Measurements from ENCODE around the gene XPO1.
"Not testable (repeated sequence)": the region's sequence is repeated elsewhere in the genome, so short reads cannot be mapped to it uniquely, and the experiment has no call there.

XPO1 gene

DNA sequence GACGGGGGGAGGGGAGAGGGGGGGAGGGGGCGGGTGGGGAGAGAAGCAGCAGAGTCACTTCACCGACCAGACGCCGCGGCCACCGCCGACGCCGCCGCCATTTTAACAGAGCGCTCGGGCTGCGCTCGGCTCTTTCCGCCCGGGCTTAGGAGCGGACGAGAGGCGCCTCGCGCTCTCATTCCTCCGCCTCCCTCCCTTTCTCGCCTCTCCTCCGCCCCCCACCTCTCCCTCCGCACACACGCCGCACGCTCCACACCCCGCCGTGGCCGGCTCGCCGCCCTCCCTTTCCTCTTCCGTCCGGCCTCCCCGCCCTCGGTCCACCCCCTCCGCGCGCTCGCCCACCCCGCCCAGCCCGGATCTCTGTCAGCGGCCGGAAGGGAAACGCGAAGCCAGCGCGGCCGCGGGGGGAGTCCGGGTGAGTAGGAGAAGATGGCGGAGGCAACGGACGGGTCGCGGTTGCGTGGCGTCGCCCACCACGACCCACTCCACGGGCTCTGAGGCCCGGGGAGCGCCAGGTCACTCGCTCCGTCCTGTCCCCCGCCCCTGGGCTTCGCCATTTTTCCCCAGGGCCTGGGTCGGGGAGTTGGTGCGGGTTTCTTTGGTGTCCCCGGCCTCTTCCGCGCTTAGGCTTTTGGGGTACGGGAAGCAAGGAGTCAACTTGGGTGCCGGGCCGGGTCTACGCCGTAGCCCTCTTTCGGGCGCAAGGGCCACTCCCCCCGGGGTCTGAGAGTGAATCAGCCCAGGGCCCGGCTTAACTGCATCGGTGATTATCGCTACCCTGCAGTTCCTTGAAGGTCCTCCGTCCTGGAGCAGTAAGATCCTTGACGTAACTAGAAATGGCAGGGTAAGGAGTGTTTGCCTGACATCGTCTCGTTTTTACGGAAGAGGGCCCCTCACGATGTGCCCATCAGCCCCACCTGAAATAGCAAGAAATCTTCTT lies 66.9 kb downstream of the XPO1 start, which contains the start of gene USP34:
USP34 (minus strand) TSS at position 123 of the 940 bp plus-strand sequence. CDS start 395 bp downstream, outside the sequence.
- H3K4me3 ChIP-seq (ENCODE audit: low read length), result peak within 1 kb of the TSS; percentile 91
- H3K4ac ChIP-seq (ENCODE audit: low read depth, low read length), result peak within 1 kb of the TSS; percentile 99
- H2BK15ac ChIP-seq (replicated peaks; ENCODE audit: low read depth), result peak within 1 kb of the TSS; percentile 94
- peak within 1 kb of the TSS; percentile 61 for H2BK120ac ChIP-seq (ENCODE audit: low read depth, low read length)
- H4K5ac ChIP-seq (ENCODE audit: low read length), result no peak within 1 kb of the TSS
- H3K18ac ChIP-seq (ENCODE audit: low read length), result peak within 1 kb of the TSS; percentile 100
- peak within 1 kb of the TSS; percentile 71 for H3K4me2 ChIP-seq (ENCODE audit: low read length)
- peak within 1 kb of the TSS; percentile 92 for H3K9ac ChIP-seq (ENCODE audit: low read length)
- H3K79me1 ChIP-seq (ENCODE audit: low read length), result no peaks in the 10 kb centered on the region
- peaks cover 2% of the 10 kb centered on the region for H3K4me1 ChIP-seq (ENCODE audit: control insufficient read depth, low read depth, low read length)
- peaks cover 42% of the 10 kb centered on the region for H3K79me2 ChIP-seq (ENCODE audit: control insufficient read depth, insufficient read depth, low read length)
- H3K27me3 ChIP-seq (ENCODE audit: insufficient read depth, low read length, poor library complexity), result no peaks in the 10 kb centered on the region
- H2AK5ac ChIP-seq (ENCODE audit: low read length), result no peak within 1 kb of the TSS
- H3K56ac ChIP-seq (ENCODE audit: low read length), result peak within 1 kb of the TSS; percentile 93
- peak within 1 kb of the TSS; percentile 93 for H4K8ac ChIP-seq (ENCODE audit: low read depth, low read length)
- H3K23ac ChIP-seq (ENCODE audit: low read length), result no peak within 1 kb of the TSS
- no CpG with 5 or more reads among the region's 91 CpGs for WGBS (ENCODE audit: extremely low coverage, insufficient coverage, low lambda C conversion rate)
- DNase-seq, result peak; percentile 97
- no peaks in the 10 kb centered on the region for H3K36me3 ChIP-seq (ENCODE audit: control insufficient read depth, insufficient read depth, low read length)
- H2BK5ac ChIP-seq (ENCODE audit: low read length), result peak within 1 kb of the TSS; percentile 55
- H3K27ac ChIP-seq (ENCODE audit: low read depth, low read length), result peak within 1 kb of the TSS; percentile 100

DNA sequence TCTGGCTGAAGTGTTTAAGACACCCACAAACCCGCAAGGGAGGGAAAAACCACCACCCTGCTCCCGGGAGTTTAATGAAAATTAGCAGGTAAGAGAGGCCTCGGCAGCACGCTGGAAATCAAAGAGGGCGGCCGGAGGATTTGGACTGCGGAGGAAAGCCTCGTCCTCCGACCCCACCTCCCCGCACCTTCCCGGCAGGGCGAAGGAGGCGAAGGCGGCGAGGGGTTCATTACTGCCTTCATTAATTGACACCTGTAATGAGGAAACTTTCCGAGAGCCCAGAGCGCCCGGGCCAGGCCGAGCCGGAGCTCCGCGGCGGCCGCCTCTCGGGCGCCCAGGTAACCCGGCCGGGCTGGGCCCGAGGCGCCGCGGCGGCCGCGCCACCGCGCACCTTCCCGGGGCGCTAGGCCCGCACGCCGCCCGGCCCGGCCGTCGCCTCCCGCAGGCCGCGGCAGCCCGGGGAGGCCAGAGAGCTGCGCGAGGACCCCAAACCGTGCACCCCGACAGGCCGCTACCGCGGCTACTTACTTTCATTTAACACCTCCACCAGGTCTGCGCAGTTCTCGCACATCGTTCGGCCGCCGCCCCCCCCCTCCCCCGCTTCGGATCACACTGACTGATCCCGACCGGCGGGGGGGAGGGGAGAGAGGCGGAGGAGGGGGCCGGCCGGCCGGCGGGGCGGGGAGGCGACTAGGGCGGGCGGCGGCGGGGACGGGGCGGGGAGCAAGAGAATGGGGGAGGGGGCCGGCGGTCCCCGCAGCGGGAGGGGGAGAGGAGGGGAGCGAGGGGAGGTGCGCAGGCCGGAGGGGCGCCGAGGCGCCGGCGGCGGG lies 67.8 kb downstream of the XPO1 start:
- peak overlapping the region; percentile 93 for H4K8ac ChIP-seq (ENCODE audit: low read depth, low read length)
- H3K56ac ChIP-seq (ENCODE audit: low read length), result peak overlapping the region; percentile 91
- H2BK120ac ChIP-seq (ENCODE audit: low read depth, low read length), result peak overlapping the region; percentile 47
- peak overlapping the region; percentile 99 for H3K27ac ChIP-seq (ENCODE audit: low read depth, low read length)
- DNase-seq, result peak; percentile 93
- no peaks in the 10 kb centered on the region for H3K36me3 ChIP-seq (ENCODE audit: control insufficient read depth, insufficient read depth, low read length)
- H3K27me3 ChIP-seq (ENCODE audit: insufficient read depth, low read length, poor library complexity), result no peaks in the 10 kb centered on the region
- peak overlapping the region; percentile 100 for H3K18ac ChIP-seq (ENCODE audit: low read length)
- no peaks in the 10 kb centered on the region for H3K79me1 ChIP-seq (ENCODE audit: low read length)
- H3K4me3 ChIP-seq (ENCODE audit: low read length), result peak overlapping the region; percentile 91
- H4K5ac ChIP-seq (ENCODE audit: low read length), result no peak overlapping the region
- peak overlapping the region; percentile 55 for H2BK5ac ChIP-seq (ENCODE audit: low read length)
- H2AK5ac ChIP-seq (ENCODE audit: low read length), result no peak overlapping the region
- peak overlapping the region; percentile 48 for H3K4me2 ChIP-seq (ENCODE audit: low read length)
- peaks cover 48% of the 10 kb centered on the region for H3K79me2 ChIP-seq (ENCODE audit: control insufficient read depth, insufficient read depth, low read length)
- H2BK15ac ChIP-seq (replicated peaks; ENCODE audit: low read depth), result peak overlapping the region; percentile 94
- WGBS (ENCODE audit: extremely low coverage, insufficient coverage, low lambda C conversion rate), result no CpG with 5 or more reads among the region's 94 CpGs
- H3K23ac ChIP-seq (ENCODE audit: low read length), result no peak overlapping the region
- peak overlapping the region; percentile 92 for H3K9ac ChIP-seq (ENCODE audit: low read length)
- peaks cover 2% of the 10 kb centered on the region for H3K4me1 ChIP-seq (ENCODE audit: control insufficient read depth, low read depth, low read length)
- H3K4ac ChIP-seq (ENCODE audit: low read depth, low read length), result peak overlapping the region; percentile 99

DNA sequence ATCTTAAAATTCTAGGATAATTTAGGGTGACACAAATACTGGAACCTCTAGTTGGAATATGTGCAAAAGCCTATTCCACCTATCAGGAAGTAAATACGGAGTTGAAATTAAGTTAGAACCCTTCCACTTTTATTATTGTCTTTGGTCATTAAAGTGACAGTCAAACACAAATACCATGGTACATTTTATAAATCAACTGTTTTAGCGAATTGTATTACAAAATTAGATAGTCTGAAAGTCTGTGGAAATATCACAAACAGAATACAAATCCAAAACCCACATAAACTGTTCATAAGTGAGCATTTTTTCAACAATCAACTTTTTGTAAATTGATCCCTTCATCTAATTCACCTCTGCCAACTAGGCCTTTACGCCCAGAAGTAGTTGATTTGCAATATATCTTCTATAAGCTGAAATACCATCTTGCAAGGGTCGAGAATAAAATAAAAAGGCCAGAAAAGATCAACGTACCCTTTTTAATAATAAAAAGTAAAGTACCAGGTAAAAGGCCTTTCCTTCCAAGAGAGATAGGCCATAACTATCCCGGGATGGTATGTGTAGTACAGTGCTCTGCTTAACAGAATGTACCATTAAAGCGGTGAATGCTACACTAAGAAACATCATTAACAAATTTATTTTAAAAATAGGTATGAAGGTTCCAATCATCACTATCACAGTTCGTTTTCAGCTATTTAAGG lies 68.6 kb downstream of the XPO1 start:
- H4K5ac ChIP-seq (ENCODE audit: low read length), result no peak overlapping the region
- no peak overlapping the region for H2AK5ac ChIP-seq (ENCODE audit: low read length)
- H3K9ac ChIP-seq (ENCODE audit: low read length), result peak overlapping the region; percentile 92
- no peak overlapping the region for H2BK15ac ChIP-seq (replicated peaks; ENCODE audit: low read depth)
- no peaks in the 10 kb centered on the region for H3K27me3 ChIP-seq (ENCODE audit: insufficient read depth, low read length, poor library complexity)
- H4K8ac ChIP-seq (ENCODE audit: low read depth, low read length), result no peak overlapping the region
- H3K18ac ChIP-seq (ENCODE audit: low read length), result peak overlapping the region; percentile 100
- peak overlapping the region; percentile 91 for H3K56ac ChIP-seq (ENCODE audit: low read length)
- peaks cover 2% of the 10 kb centered on the region for H3K4me1 ChIP-seq (ENCODE audit: control insufficient read depth, low read depth, low read length)
- H3K4me3 ChIP-seq (ENCODE audit: low read length), result peak overlapping the region; percentile 91
- no peaks in the 10 kb centered on the region for H3K36me3 ChIP-seq (ENCODE audit: control insufficient read depth, insufficient read depth, low read length)
- H3K27ac ChIP-seq (ENCODE audit: low read depth, low read length), result peak overlapping the region; percentile 99
- DNase-seq, result no peak
- H3K4me2 ChIP-seq (ENCODE audit: low read length), result peak overlapping the region; percentile 48
- no CpG with 5 or more reads among the region's 8 CpGs for WGBS (ENCODE audit: extremely low coverage, insufficient coverage, low lambda C conversion rate)
- H2BK120ac ChIP-seq (ENCODE audit: low read depth, low read length), result peak overlapping the region; percentile 47
- H3K4ac ChIP-seq (ENCODE audit: low read depth, low read length), result peak overlapping the region; percentile 99
- H3K79me1 ChIP-seq (ENCODE audit: low read length), result no peaks in the 10 kb centered on the region
- H3K23ac ChIP-seq (ENCODE audit: low read length), result no peak overlapping the region
- peaks cover 54% of the 10 kb centered on the region for H3K79me2 ChIP-seq (ENCODE audit: control insufficient read depth, insufficient read depth, low read length)
- H2BK5ac ChIP-seq (ENCODE audit: low read length), result no peak overlapping the region

DNA sequence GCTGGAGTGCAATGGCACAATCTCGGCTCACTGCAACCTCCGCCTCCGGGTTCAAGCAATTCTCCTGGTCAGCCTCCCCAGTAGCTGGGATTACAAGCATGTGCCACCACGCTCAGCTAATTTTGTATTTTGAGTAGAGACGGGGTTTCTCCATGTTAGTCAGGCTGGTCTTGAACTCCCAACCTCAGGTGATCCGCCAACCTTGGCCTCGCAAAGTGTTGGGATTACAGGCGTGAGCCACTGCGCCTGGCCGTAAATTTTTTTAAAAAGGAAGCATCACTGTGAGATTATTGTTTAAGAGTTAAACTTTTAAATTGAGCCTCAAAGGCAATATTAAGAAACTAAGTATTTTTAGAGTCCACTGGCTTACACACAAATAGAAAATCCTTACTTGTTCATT lies 69.9 kb downstream of the XPO1 start:
- H3K9ac ChIP-seq (ENCODE audit: low read length); H3K18ac ChIP-seq (ENCODE audit: low read length); H3K79me1 ChIP-seq (ENCODE audit: low read length); H4K5ac ChIP-seq (ENCODE audit: low read length); H4K8ac ChIP-seq (ENCODE audit: low read depth, low read length); H3K36me3 ChIP-seq (ENCODE audit: control insufficient read depth, insufficient read depth, low read length); H3K23ac ChIP-seq (ENCODE audit: low read length); H3K27ac ChIP-seq (ENCODE audit: low read depth, low read length); H2BK120ac ChIP-seq (ENCODE audit: low read depth, low read length); H2BK5ac ChIP-seq (ENCODE audit: low read length); H3K4me1 ChIP-seq (ENCODE audit: control insufficient read depth, low read depth, low read length); H3K4ac ChIP-seq (ENCODE audit: low read depth, low read length); H3K27me3 ChIP-seq (ENCODE audit: insufficient read depth, low read length, poor library complexity); H2BK15ac ChIP-seq (replicated peaks; ENCODE audit: low read depth); H3K4me2 ChIP-seq (ENCODE audit: low read length); DNase-seq; H3K4me3 ChIP-seq (ENCODE audit: low read length); H2AK5ac ChIP-seq (ENCODE audit: low read length): not testable (repeated sequence)
- Histone ChIP-seq H3K56ac (ENCODE audit: low read length) (peak overlapping the region; percentile 25), H3K79me2 (ENCODE audit: control insufficient read depth, insufficient read depth, low read length) (peaks cover 67% of the 10 kb centered on the region)
- WGBS (ENCODE audit: extremely low coverage, insufficient coverage, low lambda C conversion rate), result no CpG with 5 or more reads among the region's 10 CpGs

GRCh38 chr2:61465045-61465444 lies 73.1 kb downstream of the XPO1 start:
- DNase-seq, result no peak
- H3K56ac ChIP-seq (ENCODE audit: low read length), result no peak overlapping the region
- H4K5ac ChIP-seq (ENCODE audit: low read length), result no peak overlapping the region
- no peaks in the 10 kb centered on the region for H3K36me3 ChIP-seq (ENCODE audit: control insufficient read depth, insufficient read depth, low read length)
- peaks cover 88% of the 10 kb centered on the region for H3K79me2 ChIP-seq (ENCODE audit: control insufficient read depth, insufficient read depth, low read length)
- H3K4me2 ChIP-seq (ENCODE audit: low read length), result no peak overlapping the region
- H3K27me3 ChIP-seq (ENCODE audit: insufficient read depth, low read length, poor library complexity), result no peaks in the 10 kb centered on the region
- no peak overlapping the region for H2BK120ac ChIP-seq (ENCODE audit: low read depth, low read length)
- H3K4me3 ChIP-seq (ENCODE audit: low read length), result no peak overlapping the region
- H3K23ac ChIP-seq (ENCODE audit: low read length), result no peak overlapping the region
- no peak overlapping the region for H2BK15ac ChIP-seq (replicated peaks; ENCODE audit: low read depth)
- no peaks in the 10 kb centered on the region for H3K4me1 ChIP-seq (ENCODE audit: control insufficient read depth, low read depth, low read length)
- H4K8ac ChIP-seq (ENCODE audit: low read depth, low read length), result no peak overlapping the region
- no peak overlapping the region for H3K18ac ChIP-seq (ENCODE audit: low read length)
- H2AK5ac ChIP-seq (ENCODE audit: low read length), result no peak overlapping the region
- H3K79me1 ChIP-seq (ENCODE audit: low read length), result no peaks in the 10 kb centered on the region
- no peak overlapping the region for H3K4ac ChIP-seq (ENCODE audit: low read depth, low read length)
- H2BK5ac ChIP-seq (ENCODE audit: low read length), result no peak overlapping the region
- H3K9ac ChIP-seq (ENCODE audit: low read length), result no peak overlapping the region
- no CpG with 5 or more reads among the region's 3 CpGs for WGBS (ENCODE audit: extremely low coverage, insufficient coverage, low lambda C conversion rate)
- no peak overlapping the region for H3K27ac ChIP-seq (ENCODE audit: low read depth, low read length)
